ENCODE measurements around the gene PDPN.

Gene PDPN

DNA sequence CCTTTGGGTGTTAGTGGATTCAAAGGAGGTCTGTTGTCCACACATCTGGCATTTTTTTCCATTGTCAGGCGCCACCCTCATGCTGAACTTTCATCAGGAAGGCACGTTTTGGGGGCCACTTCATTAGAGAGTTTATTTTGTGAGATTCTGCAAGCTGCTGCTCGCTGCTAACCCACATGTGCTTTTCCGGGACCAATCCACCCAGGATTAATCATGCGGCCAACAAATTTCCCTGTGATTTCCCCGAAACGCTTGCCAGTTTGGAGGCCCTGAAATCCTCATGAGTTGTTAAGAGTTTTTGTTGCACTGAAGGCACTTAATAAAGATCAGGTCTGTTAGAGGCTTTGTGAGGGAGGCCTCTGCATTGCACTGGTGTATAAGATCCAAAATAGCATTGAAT, 2.4 kb downstream of the PDPN start:
- no peak overlapping the region for H3K4me3 ChIP-seq (ENCODE audit: low read length)

DNA sequence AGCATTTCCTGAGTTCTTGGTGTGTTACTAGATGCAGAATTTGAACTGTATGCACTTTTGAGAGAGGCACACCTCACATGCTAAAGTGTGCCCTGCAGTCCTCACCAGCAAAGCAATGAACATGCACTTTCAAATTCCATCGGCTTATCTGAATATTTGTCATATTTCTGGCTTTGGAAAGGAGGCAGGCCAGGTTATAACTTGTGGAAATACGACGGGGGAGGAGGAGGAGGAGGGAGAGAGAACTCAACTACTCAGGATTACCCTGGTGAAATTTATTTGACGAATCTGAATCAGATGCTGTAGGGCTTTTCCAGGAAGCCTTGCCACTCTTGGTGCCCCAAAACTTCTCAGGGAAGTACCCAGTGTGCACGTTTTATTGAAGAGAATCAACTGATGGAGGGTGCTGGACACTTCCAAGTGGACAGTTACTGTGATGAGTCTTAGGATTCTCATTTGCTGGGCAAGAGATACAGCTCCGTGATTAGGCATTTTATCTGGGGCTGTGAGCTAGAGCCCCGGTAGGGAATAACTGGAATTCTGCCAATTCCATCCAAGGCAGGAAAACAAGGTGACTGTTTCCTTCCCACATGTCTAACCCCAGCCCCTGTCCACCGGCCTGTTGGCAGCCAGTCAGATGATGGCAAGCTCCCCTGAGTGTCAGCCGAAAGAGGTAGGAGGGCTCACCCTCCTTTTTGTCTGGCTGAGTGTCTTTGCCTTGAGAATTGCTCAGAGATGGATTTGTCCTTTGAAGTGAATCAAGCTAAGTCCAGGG, 3.8 kb downstream of the PDPN start:
- no peak overlapping the region for H3K4me3 ChIP-seq (ENCODE audit: low read length)

More for the DNA sequence above, 2.4 kb downstream of the PDPN start:
- TF ChIP-seq ZNF274 (IDR thresholded peaks at IDR 0.05; ENCODE audit: low read depth, low read length): no peak

DNA sequence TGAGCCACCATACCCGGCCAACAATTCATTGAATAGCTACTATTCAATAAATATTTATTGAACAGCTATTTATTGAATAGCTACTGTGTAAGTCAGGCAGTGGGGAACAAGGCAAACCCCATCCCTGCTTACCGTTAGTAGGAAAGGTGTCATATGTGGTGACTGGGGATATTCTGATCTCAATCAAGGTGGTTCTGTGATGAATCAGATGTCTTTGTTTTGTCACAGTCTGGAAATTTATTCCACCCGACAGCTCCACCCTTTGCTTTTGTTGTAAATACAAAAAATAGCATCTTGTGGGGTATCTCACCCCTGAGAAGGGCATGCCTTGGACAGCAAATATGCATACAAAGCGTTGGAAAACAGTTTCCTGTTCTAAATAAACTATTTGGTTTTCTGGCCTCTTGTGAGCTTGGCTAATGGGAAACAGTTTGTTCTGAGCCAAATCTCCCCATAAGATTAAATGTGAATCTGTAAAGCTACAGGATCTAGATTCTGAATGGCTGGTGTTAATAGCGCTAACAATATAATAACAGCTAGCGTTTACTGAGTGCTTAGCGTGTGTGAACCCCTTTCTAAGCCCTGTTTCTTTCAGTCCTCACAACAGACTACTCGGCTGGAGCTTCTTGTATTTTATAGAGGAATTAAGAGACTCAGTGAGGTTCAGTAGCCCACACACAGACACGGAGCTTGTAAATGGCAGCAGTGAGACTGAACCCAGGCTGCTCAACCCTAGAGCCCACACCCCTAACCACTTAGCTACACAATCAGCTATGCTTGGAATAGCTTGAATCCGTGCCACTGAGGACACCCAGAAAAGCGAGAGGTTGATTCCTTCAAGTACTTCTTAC, 5.5 kb downstream of the PDPN start:
- no peak for TF ChIP-seq ZNF274 (IDR thresholded peaks at IDR 0.05; ENCODE audit: low read depth, low read length)
- no peak overlapping the region for H3K4me3 ChIP-seq (ENCODE audit: low read length)

More for the DNA sequence above, 3.8 kb downstream of the PDPN start:
- no peak for TF ChIP-seq ZNF274 (IDR thresholded peaks at IDR 0.05; ENCODE audit: low read depth, low read length)

DNA sequence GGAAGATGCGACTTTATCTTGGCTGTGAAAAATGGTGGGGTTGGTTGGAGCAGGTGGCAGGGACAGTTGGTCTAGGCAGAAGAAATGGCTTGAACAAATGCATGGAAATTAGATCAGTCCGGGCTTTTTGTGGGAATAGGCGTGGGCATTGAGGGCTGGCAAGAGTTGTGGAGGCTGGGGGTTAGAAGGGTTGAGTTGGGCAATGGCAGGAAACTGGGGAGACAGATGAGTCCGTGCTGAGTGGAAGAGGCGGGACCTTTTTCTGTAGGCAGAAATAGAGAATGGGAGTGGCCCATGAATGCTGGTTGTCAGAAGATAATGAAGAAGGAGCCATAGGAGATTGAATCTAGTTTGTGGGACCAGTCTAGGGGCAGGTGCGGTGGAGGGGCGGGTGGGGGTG, 6.9 kb downstream of the PDPN start:
- no peak for TF ChIP-seq ZNF274 (IDR thresholded peaks at IDR 0.05; ENCODE audit: low read depth, low read length)
- no peak overlapping the region for H3K4me3 ChIP-seq (ENCODE audit: low read length)

DNA sequence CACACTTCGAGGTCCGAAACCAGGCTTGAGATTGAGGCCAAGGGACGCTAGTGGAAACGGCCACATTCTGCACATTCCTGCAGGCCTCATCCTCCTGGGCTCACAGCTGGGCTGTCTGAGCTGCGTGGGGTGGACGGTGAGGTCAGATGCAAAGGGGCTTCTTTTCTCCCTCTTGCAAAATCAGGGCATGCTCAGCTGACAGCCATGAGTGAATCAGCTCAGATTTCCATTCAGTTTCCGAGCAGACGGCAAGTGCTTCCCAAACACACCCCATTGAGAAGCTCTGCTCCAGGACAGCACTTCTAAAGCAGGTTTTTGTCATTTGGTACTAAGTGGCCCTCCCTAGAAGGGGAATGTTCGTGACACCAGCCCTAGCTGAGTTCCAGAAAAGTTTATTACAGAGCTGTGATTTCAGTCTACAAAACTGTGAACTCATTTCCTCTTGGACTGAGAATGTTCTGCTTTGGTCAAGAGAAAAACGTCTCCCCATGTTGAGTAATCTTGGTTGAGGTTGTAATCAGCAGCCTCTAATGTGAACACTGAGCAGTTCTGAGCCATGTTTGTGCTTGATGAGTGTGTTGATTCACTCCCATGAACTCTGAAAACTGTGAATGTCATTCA, 10.0 kb downstream of the PDPN start:
- H3K4me3 ChIP-seq (ENCODE audit: low read length): no peak overlapping the region
- TF ChIP-seq ZNF274 (IDR thresholded peaks at IDR 0.05; ENCODE audit: low read depth, low read length): no peak

GRCh38 chr1:13595411-13595810, 11.8 kb downstream of the PDPN start:
- TF ChIP-seq ZNF274 (IDR thresholded peaks at IDR 0.05; ENCODE audit: low read depth, low read length): no peak
- no peak overlapping the region for H3K4me3 ChIP-seq (ENCODE audit: low read length)

DNA sequence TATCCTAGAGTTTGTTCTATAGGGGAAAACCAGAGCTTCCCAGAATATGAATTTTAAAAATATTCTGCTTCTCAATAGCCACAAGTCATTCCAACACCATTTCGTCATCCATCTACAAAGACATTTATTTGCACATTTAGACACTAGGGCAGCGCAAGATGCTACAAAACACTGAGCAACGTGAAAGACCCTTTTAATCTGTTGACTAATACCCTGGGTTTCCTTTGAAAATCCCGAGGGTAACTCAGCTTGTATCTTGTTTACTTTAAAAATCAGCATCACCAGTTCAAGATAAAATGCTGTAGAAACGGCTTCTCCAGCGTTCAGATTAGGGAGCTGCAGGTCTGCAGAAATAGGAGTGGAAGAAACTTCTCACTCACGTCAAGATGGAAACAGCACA, 13.5 kb downstream of the PDPN start:
- no peak for TF ChIP-seq ZNF274 (IDR thresholded peaks at IDR 0.05; ENCODE audit: low read depth, low read length)

GRCh38 chr1:13600762-13601453, 17.3 kb downstream of the PDPN start:
- TF ChIP-seq ZNF274 (IDR thresholded peaks at IDR 0.05; ENCODE audit: low read depth, low read length): no peak
- no peak overlapping the region for H3K4me3 ChIP-seq (ENCODE audit: low read length)

More for the DNA sequence above, 13.5 kb downstream of the PDPN start:
- no peak overlapping the region for H3K4me3 ChIP-seq (ENCODE audit: low read length)

DNA sequence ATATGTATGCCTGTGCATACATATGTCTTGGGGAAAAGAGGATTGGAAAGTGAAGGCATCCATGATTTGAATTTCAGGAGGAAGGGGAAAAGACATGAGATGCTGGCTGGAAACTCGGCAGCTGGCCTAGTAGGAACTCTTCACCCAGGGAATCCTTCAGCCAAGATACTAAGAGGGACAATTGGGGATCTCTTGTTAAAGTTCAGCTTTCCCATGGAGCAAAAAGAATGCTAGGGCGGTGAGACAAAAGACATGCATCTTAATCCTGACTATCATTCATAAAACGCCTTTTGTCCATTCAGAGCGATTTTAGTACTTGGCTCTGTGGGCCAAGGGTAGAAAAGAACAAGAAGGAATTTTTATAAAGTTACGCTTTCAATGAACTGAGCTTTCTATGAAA, 20.5 kb downstream of the PDPN start:
- H3K4me3 ChIP-seq (ENCODE audit: low read length): no peak overlapping the region
- TF ChIP-seq ZNF274 (IDR thresholded peaks at IDR 0.05; ENCODE audit: low read depth, low read length): no peak

- H3K4me3 ChIP-seq (ENCODE audit: low read length): no peak overlapping the region
- TF ChIP-seq ZNF274 (IDR thresholded peaks at IDR 0.05; ENCODE audit: low read depth, low read length): no peak
These were observed 21.1 kb downstream of the PDPN start for GRCh38 chr1:13604721-13605120.

- H3K4me3 ChIP-seq (ENCODE audit: low read length): no peak overlapping the region
- no peak for TF ChIP-seq ZNF274 (IDR thresholded peaks at IDR 0.05; ENCODE audit: low read depth, low read length)
These were observed 21.5 kb downstream of the PDPN start for GRCh38 chr1:13605159-13605558.

DNA sequence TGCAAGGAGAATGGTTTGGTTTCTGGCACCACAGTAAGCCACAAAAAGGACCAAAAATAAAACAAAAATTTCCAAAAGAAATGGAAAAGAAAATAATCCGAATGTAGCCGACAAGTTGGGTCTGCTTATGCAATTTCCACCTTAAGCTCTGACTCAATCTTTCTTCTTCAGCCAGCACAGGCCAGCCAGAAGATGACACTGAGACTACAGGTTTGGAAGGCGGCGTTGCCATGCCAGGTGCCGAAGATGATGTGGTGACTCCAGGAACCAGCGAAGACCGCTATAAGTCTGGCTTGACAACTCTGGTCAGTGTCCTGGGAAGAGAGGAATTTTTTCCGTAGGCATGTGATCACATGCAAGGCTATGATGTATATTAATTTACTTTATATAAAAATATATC, 23.4 kb downstream of the PDPN start:
- TF ChIP-seq ZNF274 (IDR thresholded peaks at IDR 0.05; ENCODE audit: low read depth, low read length): no peak
- no peak overlapping the region for H3K4me3 ChIP-seq (ENCODE audit: low read length)

- no peak overlapping the region for H3K4me3 ChIP-seq (ENCODE audit: low read length)
- TF ChIP-seq ZNF274 (IDR thresholded peaks at IDR 0.05; ENCODE audit: low read depth, low read length): no peak
These were observed 32.6 kb downstream of the PDPN start for GRCh38 chr1:13616234-13616633.

DNA sequence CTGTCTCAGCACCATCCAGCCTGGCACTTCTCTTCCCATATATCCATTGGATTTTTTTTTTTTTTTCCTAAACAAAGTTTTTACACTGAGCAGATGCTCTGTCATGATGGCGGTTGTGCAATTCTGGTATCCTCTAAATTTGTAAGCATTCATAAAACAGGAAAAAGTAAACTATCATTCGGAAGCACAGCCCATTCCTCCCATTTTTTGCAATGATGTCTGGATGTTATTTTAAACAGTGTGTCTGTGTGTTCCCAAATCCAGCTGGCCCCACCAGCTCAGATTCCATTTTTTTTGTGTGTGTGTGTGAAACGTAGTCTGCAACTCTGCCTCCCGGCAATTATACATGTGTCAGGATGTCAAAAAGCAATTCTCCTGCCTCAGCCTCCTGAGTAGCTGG, 33.5 kb downstream of the PDPN start:
- H3K4me3 ChIP-seq (ENCODE audit: low read length): no peak overlapping the region
- TF ChIP-seq ZNF274 (IDR thresholded peaks at IDR 0.05; ENCODE audit: low read depth, low read length): no peak
